GM12878 (cell line): Measurements from ENCODE around the gene SETD1B. TPM values are rescaled to one million over a fixed set of nuclear protein-coding genes. Genes with fewer than 3 reads are reported as not detected.
A peak's percentile ranks its signal among the peaks of the same experiment; 100 is the strongest.

Experiments used
- BRCA1 ChIP-seq: IDR thresholded peaks from 2 replicates; pipeline ENCODE4 v1.6.1; 2011; ENCODE audit warnings: low read depth, low read length, improper control_type of control experiment
- CTCF ChIP-seq, 3 experiments: IDR thresholded peaks in 2 of 3; conservative IDR thresholded peaks in 1 of 3; 2 replicates each; pipeline ENCODE4 v1.5.1; 2011; ENCODE audit warnings: low read depth in 3 of 3, low read length in 3 of 3, mild to moderate bottlenecking in 3 of 3, control low read depth in 2 of 3, moderate library complexity in 2 of 3, inconsistent platforms in 1 of 3, mixed read lengths in 1 of 3; ENCODE audit not compliant: control insufficient read depth in 2 of 3, insufficient read depth in 1 of 3; ENCODE audit errors: extremely low read depth in 1 of 3
- E2F8 ChIP-seq: fragments of 450-650 bp; IDR thresholded peaks from 2 replicates; pipeline ENCODE4 v1.6.1; 2018; ENCODE audit warnings: mild to moderate bottlenecking, low read depth, moderate library complexity; ENCODE audit not compliant: partially characterized antibody
- EED ChIP-seq: sonication (generic); IDR thresholded peaks from 2 replicates; pipeline ENCODE4 v1.6.1; 2016; ENCODE audit warnings: antibody characterized with exemption, low read depth
- FOS ChIP-seq: IDR thresholded peaks from 3 replicates; pipeline ENCODE4 v1.6.1; 2011; ENCODE audit warnings: borderline replicate concordance; ENCODE audit not compliant: insufficient read length; ENCODE audit errors: extremely low read depth
- HDGF ChIP-seq: fragments of 450-650 bp; IDR thresholded peaks from 2 replicates; pipeline ENCODE4 v1.6.1; 2016; ENCODE audit warnings: antibody characterized with exemption
- JUNB ChIP-seq: IDR thresholded peaks from 2 replicates; pipeline ENCODE4 v1.6.1; 2016; ENCODE audit warnings: antibody characterized with exemption, mild to moderate bottlenecking
- KDM1A ChIP-seq: fragments of 200-600 bp; sonication (generic); IDR thresholded peaks from 2 replicates; pipeline ENCODE4 v1.6.1; 2016; ENCODE audit warnings: borderline replicate concordance
- NFYA ChIP-seq: IDR thresholded peaks from 2 replicates; pipeline ENCODE4 v1.6.1; 2011; ENCODE audit warnings: low read depth, mild to moderate bottlenecking, low read length, improper control_type of control experiment, borderline replicate concordance
- PML ChIP-seq: IDR thresholded peaks from 2 replicates; pipeline ENCODE4 v1.6.1; 2012; ENCODE audit warnings: low read length, inconsistent platforms
- POLR2A ChIP-seq: IDR thresholded peaks from 2 replicates; pipeline ENCODE4 v1.6.1; 2011; ENCODE audit warnings: low read depth, mild to moderate bottlenecking, low read length
- POLR2AphosphoS5 ChIP-seq: IDR thresholded peaks from 2 replicates; pipeline ENCODE4 v1.6.1; 2011; ENCODE audit warnings: mild to moderate bottlenecking, low read length, inconsistent platforms
- POU2F2 ChIP-seq: IDR thresholded peaks from 3 replicates; pipeline ENCODE4 v1.6.1; 2011; ENCODE audit warnings: low read depth, mild to moderate bottlenecking, low read length, borderline replicate concordance
- RAD21 ChIP-seq: IDR thresholded peaks from 2 replicates; pipeline ENCODE4 v1.6.1; 2011; ENCODE audit warnings: mild to moderate bottlenecking, low read depth, low read length, moderate library complexity; ENCODE audit not compliant: insufficient read depth
- RELA ChIP-seq: fragments of 450-650 bp; IDR thresholded peaks from 2 replicates; pipeline ENCODE4 v1.8.0; 2014; ENCODE audit warnings: borderline replicate concordance; ENCODE audit not compliant: partially characterized antibody
- SMAD5 ChIP-seq: IDR thresholded peaks from 2 replicates; pipeline ENCODE4 v1.6.1; 2016; ENCODE audit warnings: antibody characterized with exemption, low read depth
- SRF ChIP-seq, 2 experiments: IDR thresholded peaks; 2 replicates each; pipeline ENCODE4 v1.6.1; 2011; ENCODE audit warnings: low read depth in 2 of 2, low read length in 2 of 2, mild to moderate bottlenecking in 1 of 2, moderate library complexity in 1 of 2
- SUPT20H ChIP-seq: IDR thresholded peaks from 2 replicates; pipeline ENCODE4 v1.6.1; 2011; ENCODE audit warnings: low read depth, mild to moderate bottlenecking, low read length, moderate library complexity, borderline replicate concordance; ENCODE audit not compliant: control insufficient read depth
- ZSCAN29 ChIP-seq: fragments of 450-650 bp; IDR thresholded peaks from 2 replicates; pipeline ENCODE4 v1.6.1; 2017; ENCODE audit warnings: mild to moderate bottlenecking, moderate library complexity
- polyA plus RNA-seq, 11 experiments: library from polyadenylated mRNA; depleted of rRNA in 4 of 11; unstranded in 6 of 11; stranded (reverse) in 5 of 11; fragments of >200 nt; fragmentation: Nextera tagmentation in 4 of 11; fragmentation: Illumina TruSeq in 1 of 11; extraction: Ambion mirVana in 4 of 11; extraction: Trizol in 1 of 11; gene quantifications; 1 replicate in 1 of 11; 2 replicates in 10 of 11; pipeline versions ENCODE4 v1.2.1 to v1.2.3, GENCODE V29; 2011 to 2016; ENCODE audit warnings: inconsistent platforms in 2 of 11, missing spikeins in 2 of 11, low read depth in 1 of 11
- total RNA-seq, 4 experiments: library from RNA; depleted of rRNA in 3 of 4; stranded (reverse); fragments of >200 nt in 3 of 4; fragmentation: Illumina TruSeq in 1 of 4; extraction: Trizol in 1 of 4; gene quantifications; 2 replicates each; pipeline versions ENCODE4 v1.2.1 to v1.2.3, GENCODE V29; 2013 to 2021
- TF ChIP-seq, protein P1 (sequence below): fragments of 450-650 bp; IDR thresholded peaks from 2 replicates; pipeline ENCODE4 v1.6.1; 2016; ENCODE audit warnings: mild to moderate bottlenecking, moderate library complexity, borderline replicate concordance

SETD1B gene
- total and polyA plus RNA-seq, 10 of the 15 experiments (the other 5 are each of a cell fraction or from before 2014, with no cell fraction given): 0.50 to 17.3 (median 1.6) TPM

DNA sequence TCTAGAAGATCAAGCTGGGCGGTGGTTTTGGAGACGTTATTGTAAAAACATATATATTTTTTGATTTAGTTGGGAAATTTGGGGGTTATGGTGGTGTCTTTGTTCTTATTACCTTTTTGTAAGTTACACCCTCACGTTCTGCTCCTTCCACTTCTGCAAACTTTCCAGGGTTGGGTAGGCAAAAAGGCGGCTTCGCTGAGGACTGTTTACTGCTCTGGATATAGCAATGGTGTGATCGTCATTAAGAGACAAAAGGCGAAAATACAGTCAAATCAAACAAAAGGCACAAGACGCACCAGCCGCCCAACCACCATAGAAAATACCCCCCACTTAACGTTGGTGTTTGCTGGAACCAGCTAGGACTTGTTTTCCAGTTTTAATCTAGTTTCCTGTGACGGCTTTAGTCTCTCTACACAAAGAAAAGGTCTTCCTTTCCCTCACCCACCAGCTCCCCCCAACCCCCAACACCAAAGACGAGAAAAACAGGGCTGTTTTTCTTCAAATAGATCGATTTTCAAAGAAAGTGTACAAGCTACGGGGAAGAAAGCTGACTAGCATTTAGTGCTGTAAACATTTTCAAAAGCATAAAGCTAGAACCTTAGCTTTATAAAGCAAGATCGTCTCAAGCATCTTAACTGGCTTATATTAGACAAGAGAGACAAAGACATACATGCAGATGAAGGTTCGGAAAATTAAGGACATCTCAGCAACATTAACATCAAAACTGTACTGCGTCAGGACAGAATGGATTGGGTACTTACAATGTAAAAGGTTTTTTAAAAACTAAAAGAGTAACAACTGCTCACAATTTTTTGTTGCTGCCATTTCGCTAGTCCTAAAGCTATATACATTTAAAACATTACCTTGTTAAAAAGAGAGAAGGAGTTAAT is 2.0 kb upstream of the SETD1B start (continued):
- TF ChIP-seq RELA (no peak), SMAD5 (no peak), ZSCAN29 (no peak), KDM1A (no peak), POLR2AphosphoS5 (peak; percentile 72), NFYA (no peak), PML (no peak), BRCA1 (no peak), SRF (IDR thresholded peaks at IDR 0.05; ENCODE audit: low read depth in 2 of 2, low read length in 2 of 2) (no peak), RAD21 (no peak), EED (no peak), E2F8 (no peak), HDGF (no peak), JUNB (no peak), POLR2A (peak; percentile 49; the same call in 1 of the 2 replicates), POU2F2 (no peak), SUPT20H (no peak), FOS (no peak), CTCF (IDR thresholded peaks at IDR 0.05 in 2 of 3, conservative IDR thresholded peaks at IDR 0.05 in 1 of 3; ENCODE audit: control insufficient read depth in 2 of 3, extremely low read depth in 1 of 3, insufficient read depth in 1 of 3, low read depth in 3 of 3, low read length in 3 of 3) (no peak)
- TF ChIP-seq, protein P1, sequence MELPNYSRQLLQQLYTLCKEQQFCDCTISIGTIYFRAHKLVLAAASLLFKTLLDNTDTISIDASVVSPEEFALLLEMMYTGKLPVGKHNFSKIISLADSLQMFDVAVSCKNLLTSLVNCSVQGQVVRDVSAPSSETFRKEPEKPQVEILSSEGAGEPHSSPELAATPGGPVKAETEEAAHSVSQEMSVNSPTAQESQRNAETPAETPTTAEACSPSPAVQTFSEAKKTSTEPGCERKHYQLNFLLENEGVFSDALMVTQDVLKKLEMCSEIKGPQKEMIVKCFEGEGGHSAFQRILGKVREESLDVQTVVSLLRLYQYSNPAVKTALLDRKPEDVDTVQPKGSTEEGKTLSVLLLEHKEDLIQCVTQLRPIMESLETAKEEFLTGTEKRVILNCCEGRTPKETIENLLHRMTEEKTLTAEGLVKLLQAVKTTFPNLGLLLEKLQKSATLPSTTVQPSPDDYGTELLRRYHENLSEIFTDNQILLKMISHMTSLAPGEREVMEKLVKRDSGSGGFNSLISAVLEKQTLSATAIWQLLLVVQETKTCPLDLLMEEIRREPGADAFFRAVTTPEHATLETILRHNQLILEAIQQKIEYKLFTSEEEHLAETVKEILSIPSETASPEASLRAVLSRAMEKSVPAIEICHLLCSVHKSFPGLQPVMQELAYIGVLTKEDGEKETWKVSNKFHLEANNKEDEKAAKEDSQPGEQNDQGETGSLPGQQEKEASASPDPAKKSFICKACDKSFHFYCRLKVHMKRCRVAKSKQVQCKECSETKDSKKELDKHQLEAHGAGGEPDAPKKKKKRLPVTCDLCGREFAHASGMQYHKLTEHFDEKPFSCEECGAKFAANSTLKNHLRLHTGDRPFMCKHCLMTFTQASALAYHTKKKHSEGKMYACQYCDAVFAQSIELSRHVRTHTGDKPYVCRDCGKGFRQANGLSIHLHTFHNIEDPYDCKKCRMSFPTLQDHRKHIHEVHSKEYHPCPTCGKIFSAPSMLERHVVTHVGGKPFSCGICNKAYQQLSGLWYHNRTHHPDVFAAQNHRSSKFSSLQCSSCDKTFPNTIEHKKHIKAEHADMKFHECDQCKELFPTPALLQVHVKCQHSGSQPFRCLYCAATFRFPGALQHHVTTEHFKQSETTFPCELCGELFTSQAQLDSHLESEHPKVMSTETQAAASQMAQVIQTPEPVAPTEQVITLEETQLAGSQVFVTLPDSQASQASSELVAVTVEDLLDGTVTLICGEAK: peak; percentile 34; the same call in 1 of the 2 replicates
